SKM-1 (cell line): ENCODE results near the gene WDR27.
"Not testable (repeated sequence)": the region's sequence is repeated elsewhere in the genome, so short reads cannot be mapped to it uniquely, and the experiment has no call there.

Experiments
- DNase-seq: peaks from one replicate; lab custom pipeline; 2025; ENCODE audit not compliant: unreplicated experiment; lab: John Stamatoyannopoulos, UW

Gene WDR27

GRCh38 chr6:169491482-169491881, 210.3 kb downstream of the WDR27 start:
- no peak for DNase-seq

DNA sequence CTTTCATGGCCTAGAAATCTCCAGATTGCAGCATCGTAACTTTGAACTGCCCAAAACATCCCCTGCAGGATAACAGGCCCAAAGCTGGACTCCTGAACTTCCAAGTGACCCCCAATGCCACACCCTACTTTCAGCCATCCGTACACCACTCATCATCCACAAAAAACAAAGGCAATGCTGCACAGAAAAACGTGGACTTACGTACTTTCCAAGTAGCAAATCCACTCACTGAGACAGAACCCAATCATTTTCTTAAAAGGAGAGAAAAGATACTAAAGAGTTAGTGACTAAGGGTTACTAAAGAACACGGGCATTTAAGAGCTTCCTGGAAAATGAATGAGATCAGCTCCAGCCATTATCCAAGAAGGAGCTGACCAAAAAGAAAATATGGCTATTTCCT, 211.0 kb downstream of the WDR27 start:
- no peak for DNase-seq

- no peak for DNase-seq
Observed at GRCh38 chr6:169490246-169490641, 211.6 kb downstream of the WDR27 start.

- no peak for DNase-seq
Observed at GRCh38 chr6:169489563-169490245, 212.1 kb downstream of the WDR27 start.

DNA sequence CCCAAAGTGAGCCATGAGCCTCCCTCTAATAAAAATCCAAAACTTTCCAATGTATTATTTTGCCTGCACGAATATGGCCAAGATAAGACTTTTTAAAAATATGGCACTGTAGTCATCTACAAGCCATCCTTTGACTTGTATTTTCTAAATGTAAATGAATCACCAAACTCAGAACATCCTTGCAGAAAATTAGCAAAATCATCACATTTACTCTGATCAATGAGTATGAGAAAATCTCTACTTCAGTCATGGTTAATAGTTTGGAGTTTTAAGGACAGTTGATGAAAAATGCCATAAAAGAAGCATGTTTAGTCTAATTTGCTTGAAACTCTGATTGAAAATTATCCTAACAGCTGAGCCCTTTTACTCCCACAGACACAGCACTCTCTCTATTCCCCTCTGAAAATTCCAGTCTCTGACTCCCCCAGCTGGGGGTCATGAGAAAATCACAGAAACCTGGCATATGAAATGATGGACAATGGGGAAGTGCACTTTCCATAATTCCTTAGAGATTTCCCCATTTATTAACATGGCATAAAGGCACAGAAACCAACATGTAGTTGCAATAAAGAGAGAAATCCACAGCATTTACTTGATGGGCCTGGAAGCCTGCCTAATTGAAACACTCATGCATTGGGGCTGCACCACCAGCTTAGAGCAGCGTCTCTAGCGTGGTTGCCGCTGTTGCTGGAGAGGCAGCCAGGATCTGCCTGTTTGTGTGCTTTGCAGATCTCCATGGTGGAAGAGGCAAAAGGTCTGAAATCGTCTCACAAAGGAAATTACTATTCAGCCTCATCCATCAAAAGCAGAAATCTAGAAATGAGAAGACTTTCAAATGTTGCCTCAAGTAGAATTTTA, 214.0 kb downstream of the WDR27 start:
- no peak for DNase-seq

GRCh38 chr6:169479783-169480495, 221.9 kb downstream of the WDR27 start:
- DNase-seq, result no peak

- DNase-seq, result no peak
Observed at GRCh38 chr6:169474362-169474761, 227.5 kb downstream of the WDR27 start.

DNA sequence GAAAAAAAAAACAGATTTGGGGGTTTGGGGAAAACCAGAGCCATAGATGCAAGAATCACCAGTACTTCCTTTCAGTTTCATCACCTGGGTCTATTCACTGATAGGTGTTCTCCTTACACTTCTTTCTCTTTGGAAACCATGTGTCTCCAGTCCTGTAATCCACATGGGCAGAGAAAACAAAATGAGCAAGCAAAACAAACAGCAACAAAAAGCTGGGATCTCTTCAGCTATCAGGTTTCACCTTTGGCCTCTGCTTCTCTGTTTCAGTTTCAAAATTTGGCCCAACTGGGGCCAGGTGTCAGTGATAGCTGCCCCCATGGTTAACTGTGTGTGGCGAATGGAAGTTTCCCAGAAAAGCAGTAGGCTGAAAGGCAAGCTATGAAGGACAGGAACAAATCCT, 228.2 kb downstream of the WDR27 start:
- DNase-seq, result no peak

GRCh38 chr6:169472786-169473416, 228.9 kb downstream of the WDR27 start:
- DNase-seq, result no peak

- no peak for DNase-seq
Observed at GRCh38 chr6:169470790-169471189, 231.0 kb downstream of the WDR27 start.

DNA sequence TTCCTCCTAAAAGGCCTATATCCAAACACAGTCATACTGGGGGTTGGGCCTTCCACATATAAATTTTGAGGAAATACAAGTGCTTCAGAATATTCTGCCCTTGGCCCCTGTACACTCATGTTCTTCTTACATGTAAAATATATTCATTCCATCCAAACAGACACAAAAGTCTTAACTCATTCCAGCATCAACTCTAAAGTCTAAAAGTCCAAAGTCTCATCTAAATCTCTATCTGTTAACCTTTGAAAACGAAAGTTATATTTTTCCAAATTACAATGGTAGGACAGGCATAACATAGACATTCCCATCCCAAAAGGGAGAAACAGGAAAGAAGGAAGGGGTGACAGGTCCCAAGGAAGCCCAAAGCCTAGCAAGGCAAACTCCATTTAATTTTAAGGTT, 232.8 kb downstream of the WDR27 start:
- DNase-seq, result no peak

DNA sequence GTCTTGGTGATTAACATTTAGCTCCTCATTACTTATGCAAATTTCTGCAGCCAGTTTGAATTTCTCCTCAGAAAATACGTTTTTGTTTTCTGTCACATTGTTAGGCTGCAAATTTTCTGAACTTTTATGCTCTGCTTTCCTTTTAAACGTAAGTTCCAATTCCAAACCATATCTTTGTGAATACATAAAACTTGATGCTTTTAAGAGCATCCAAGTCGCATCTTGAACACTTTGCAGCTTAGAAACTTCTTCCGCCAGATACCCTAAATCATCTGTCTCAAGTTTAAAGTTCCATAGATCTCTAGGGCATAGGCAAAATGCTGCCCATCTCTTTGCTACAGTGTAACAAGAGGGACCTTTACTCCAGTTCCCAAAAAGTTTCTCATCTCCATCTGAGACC, 234.1 kb downstream of the WDR27 start:
- not testable (repeated sequence) for DNase-seq

- DNase-seq, result not testable (repeated sequence)
Observed at GRCh38 chr6:169466256-169466655, 235.6 kb downstream of the WDR27 start.

DNA sequence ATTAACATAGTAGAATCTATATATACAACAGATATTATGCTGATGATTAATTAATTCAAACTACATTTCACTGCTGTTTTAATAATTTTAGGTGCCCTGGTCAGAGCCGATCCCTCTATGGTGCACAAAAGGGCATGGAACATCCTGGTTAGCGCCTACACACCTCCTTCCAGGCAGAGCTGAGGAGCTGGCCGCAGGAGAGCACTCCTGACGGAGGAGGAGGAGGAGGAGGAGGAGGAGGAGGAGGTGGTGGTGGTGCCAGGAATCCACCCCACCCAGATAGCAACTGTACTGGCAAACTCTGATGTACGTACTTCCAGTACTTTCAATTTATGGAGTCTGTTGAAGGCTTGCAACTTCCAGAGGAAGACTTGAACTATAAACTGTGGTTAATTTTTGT, 244.1 kb downstream of the WDR27 start:
- DNase-seq, result no peak

DNA sequence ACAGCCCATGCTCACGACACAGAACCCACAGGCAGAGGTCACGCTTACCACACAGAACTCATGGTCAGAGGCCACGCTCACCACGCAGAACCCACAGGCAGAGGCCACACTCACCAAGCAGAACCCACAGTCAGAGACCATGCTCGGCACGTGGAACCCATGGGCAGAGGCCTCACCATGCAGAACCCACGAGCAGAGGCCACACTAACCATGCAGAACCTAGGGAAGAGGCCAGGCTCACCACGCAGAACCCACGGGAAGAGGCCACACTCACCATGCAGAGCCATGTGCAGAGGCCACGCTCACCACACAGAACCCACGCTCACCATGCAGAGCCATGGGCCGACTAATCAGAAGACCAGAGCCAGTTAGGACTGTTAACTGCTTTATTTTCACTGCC, 245.0 kb downstream of the WDR27 start:
- DNase-seq, result no peak

- no peak for DNase-seq
Observed at GRCh38 chr6:169455470-169455869, 246.4 kb downstream of the WDR27 start.

GRCh38 chr6:169454872-169455204, 247.0 kb downstream of the WDR27 start:
- DNase-seq, result no peak

DNA sequence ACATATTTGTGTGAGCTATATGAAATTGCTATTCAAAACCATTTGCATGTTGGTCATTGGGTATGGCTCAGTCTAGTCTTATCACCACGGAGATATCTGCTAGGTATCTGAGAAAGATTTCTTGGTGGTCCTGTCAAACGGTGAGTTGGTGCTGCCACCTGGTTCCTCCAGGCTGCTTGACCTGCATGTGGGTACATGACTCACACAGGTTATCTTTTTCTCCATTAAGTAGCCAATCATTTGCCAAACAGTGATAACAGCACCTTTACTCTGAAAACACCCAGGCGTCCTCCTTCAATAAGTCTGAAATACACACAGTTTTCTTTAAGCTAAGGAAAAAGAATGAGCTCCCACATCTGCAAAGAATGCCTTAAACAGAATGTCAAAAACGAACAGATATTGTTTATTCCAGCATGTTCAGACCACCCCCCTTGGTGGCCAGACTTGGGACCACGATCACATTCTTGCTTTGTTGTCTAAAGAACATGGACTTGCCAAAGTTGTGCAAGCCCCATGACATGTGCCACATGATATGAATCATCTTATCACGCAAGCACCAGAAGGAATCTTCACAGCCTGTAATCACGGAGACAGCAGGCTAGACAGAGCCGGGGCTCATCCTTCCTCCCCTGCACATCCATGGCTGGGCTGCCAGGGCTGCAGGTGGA, 247.5 kb downstream of the WDR27 start:
- no peak for DNase-seq

- no peak for DNase-seq
Observed at GRCh38 chr6:169452869-169453620, 248.8 kb downstream of the WDR27 start.
